Neuron (in vitro differentiated cells): Measurements from ENCODE around the gene KRT81.
"Not testable (repeated sequence)": the region's sequence is repeated elsewhere in the genome, so short reads cannot be mapped to it uniquely, and the experiment has no call there.

Experiments used
- H2AFZ ChIP-seq: one replicate; pipeline ENCODE4 v1.6.1; 2013; ENCODE audit warnings: low read depth, mild to moderate bottlenecking, inconsistent platforms, low read length, moderate library complexity
- H3K27me3 ChIP-seq: one replicate; pipeline ENCODE4 v1.6.1; 2013; ENCODE audit warnings: low read length; ENCODE audit not compliant: insufficient read depth
- H3K36me3 ChIP-seq: one replicate; pipeline ENCODE4 v1.6.1; 2013; ENCODE audit warnings: low read length; ENCODE audit not compliant: insufficient read depth
- H3K4me1 ChIP-seq: one replicate; pipeline ENCODE4 v1.6.1; 2013; ENCODE audit warnings: low read length; ENCODE audit not compliant: insufficient read depth
- H3K4me3 ChIP-seq: 2 replicates; pipeline ENCODE4 v1.5.1; 2013; ENCODE audit warnings: mild to moderate bottlenecking, low read length, moderate library complexity
- H3K9me3 ChIP-seq: one replicate; pipeline ENCODE4 v1.6.1; 2013; ENCODE audit warnings: low read length

The KRT81 gene

DNA sequence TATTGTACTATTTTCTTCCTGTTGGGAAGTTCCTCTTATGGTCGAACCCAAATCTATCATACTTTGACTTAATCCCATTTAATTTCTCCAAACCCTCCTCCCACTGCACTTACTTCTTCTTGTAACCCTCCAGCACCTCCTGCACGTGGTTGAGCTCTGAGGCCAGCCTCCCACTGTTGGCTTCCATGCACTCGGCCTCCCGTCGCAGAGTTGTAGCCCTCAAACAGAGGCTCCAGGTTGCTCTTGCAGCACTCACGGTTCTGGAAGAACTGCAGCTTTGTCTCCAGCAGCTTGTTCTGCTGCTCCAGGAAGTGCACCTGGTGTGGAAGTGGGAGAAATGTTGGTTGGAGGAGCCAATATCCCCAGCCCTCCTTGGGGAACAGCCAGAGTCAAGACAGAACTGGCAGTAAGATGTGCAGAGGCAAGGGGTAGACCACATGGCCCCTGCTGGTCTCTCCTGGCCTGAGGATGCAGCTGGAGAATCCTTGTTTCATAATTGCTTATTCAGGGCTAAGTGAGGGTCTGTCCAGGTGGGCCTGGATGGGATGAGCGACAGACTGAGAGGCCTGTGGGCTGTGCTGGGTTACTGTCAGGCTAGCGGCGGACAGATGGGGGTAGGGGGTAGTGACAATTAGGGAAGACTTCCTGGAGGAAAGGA is 35.3 kb downstream of the KRT81 start:
- H3K27me3 ChIP-seq: peaks cover 29% of the 10 kb centered on the region
- H3K36me3 ChIP-seq: no peaks in the 10 kb centered on the region
- H2AFZ ChIP-seq: no peak overlapping the region
- H3K4me1 ChIP-seq: peaks cover 3% of the 10 kb centered on the region
- H3K9me3 ChIP-seq: no peaks in the 10 kb centered on the region
- H3K4me3 ChIP-seq: no peak overlapping the region

DNA sequence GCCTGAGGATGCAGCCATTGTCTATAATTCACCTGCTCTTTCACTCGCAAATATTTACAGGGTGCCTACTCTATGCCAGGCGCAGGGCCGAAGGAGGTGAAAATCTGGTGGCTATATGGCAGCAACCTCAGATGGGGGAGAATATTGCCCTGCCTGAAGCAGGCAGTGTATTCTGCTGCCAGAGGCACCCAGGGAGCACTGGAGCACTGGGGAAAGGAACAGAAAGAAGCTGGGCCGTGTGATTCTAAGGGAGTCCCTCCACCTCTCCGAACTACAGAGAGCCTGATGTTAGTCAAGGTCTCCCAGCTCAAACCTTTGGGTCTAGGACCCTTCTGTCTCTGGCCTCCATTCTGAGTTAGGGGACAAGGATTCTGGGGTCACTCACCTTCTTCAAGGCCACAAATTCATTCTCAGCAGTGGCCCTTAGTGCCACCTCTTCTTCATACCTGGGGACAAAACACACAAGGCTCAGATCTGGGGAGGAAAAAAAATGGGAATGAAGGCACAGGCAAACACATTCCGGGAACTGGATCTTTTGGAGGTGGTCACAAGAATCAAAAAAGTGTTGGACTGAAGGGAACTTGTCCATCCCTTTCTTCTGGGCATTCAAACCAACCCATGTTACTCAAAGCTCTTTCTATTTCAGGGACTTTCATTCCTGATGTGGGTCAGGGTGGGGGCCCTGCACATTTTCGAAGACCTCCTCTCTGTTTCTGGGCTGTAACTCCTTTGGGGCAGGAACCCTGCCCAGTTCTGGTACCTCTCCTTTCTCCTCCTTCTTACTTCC is 36.2 kb downstream of the KRT81 start:
- H2AFZ ChIP-seq: no peak overlapping the region
- no peaks in the 10 kb centered on the region for H3K36me3 ChIP-seq
- H3K9me3 ChIP-seq: no peaks in the 10 kb centered on the region
- H3K27me3 ChIP-seq: peaks cover 34% of the 10 kb centered on the region
- no peaks in the 10 kb centered on the region for H3K4me1 ChIP-seq
- no peak overlapping the region for H3K4me3 ChIP-seq

DNA sequence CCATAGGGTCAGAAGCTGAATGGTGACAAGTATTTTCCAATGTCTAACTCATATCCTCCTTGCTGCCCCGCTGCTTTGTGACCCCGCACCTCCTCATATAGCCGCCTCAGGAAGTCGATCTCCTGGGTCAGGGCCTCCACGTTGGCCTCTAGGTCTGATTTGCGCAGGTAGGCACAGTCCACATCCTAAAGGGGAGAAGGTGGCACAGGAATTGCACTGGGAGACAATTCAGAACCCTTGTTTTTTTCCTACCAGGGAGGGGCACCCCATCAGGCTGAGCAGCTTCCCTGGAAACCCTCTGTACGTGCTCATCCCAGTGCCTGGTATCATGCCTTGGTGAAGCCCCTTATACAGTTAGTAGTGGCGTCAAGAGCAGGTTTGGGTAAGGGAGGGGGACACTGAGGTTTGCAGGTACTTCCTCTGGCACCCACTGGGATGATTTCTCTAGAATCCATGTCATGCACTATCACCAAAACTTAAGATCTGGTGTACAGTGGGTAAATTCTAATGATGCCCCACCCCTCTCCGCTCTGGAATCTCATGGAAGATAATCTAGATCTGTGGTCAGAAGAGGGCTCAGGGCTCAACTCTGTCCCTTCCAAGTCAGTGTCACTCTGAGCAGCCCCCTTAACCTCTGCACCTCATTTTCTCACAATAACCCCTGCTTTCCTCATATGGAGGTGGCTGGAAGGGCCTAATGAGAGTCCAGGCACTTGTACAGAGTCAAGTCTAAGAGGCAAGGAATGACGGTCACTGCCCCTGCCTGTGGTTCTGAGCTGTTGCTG is 37.0 kb downstream of the KRT81 start:
- Histone ChIP-seq H3K4me3 (no peak overlapping the region), H2AFZ (no peak overlapping the region), H3K36me3 (no peaks in the 10 kb centered on the region), H3K27me3 (peaks cover 37% of the 10 kb centered on the region), H3K4me1 (no peaks in the 10 kb centered on the region), H3K9me3 (no peaks in the 10 kb centered on the region)

DNA sequence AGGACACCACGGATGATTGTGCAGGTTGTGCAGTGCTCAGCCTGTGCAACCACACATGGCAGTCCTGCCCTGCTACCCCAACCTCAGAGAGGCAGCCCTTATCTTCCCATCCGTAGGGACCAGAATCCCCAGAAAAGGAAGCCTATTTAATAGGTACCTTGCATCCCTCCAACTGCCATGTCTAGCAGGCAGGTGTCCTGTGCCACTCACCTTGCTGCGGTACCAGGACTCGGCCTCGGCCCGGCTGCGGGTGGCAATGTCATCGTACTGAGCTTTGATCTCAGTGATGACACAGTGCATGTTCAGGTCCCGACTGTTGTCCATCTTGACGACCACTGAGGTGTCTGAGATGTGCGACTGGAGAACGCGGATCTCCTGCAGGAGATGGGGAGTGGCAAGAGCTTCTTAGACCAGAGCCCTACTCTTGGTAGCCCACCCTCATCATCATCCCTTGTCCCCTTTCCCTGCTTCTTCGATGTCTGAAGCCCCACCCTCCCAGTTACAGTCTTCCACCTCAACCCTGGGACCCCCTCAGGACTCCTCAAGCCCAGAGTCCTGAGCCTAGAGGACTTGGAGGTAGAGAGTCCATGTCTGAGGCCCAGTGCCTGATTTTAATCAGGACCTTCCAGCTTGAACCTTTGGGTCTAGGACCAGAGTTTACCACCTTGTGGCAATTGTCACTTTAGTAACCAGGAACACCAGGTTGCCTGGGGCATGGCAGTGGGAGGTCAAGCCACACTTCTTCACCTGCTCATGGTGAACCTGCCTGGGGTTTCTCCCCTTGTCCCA is 37.7 kb downstream of the KRT81 start:
- no peaks in the 10 kb centered on the region for H3K9me3 ChIP-seq
- H3K4me3 ChIP-seq: no peak overlapping the region
- H3K4me1 ChIP-seq: no peaks in the 10 kb centered on the region
- H3K36me3 ChIP-seq: no peaks in the 10 kb centered on the region
- no peak overlapping the region for H2AFZ ChIP-seq
- peaks cover 34% of the 10 kb centered on the region for H3K27me3 ChIP-seq

DNA sequence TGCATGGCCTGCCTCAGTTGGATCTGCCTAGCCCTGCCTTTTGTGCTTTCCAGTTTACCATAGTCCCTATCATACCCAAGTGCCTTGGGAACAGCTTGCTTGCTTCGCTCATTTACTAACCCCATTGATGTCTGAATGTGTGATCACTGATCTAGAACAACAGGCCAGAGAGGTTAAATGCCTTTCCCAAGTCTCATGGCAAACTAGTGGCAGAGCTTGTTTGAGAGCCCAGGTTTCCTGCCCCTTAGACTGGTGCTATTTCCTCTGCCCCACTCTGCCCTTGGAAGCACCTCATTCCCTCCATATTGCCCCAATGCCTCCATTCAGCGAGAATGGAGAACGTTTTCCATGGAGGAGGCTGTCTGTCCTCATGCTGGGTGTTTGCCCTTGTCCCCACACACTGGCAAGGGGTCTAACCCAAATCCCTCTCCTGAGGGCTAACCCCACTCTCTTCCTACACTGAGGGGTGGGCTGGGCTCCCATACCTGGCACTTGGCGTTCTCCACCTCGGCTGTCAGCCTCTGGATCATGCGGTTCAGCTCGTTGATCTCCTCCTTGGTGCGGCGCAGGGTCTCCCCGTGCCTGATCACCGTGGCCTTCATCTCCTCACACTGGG is 38.5 kb downstream of the KRT81 start:
- Histone ChIP-seq H3K36me3 (no peaks in the 10 kb centered on the region), H3K4me1 (no peaks in the 10 kb centered on the region), H2AFZ (no peak overlapping the region), H3K27me3 (peaks cover 33% of the 10 kb centered on the region), H3K9me3 (no peaks in the 10 kb centered on the region), H3K4me3 (no peak overlapping the region)

DNA sequence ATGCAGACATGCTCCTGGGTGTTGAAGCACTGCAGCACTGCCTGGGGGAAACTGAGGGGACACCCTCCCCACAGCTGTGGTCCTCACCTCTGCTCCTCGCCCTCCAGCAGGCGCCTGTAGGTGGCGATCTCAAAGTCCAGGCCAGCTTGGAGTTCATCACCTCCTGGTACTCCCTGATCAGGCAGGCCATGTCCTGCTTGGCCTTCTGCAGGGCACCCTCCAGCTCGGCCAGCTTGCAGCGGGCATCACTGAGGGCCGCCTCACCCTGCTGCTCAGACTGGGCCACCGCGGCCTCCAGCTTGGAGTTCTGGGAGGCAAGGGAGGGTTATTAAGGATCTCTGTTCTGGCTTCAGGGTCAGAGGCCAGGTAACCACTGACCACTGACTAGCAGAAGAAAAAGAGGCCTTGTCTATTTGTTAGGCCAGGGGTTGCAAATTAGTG is 39.1 kb downstream of the KRT81 start:
- H3K27me3 ChIP-seq: peaks cover 29% of the 10 kb centered on the region

DNA sequence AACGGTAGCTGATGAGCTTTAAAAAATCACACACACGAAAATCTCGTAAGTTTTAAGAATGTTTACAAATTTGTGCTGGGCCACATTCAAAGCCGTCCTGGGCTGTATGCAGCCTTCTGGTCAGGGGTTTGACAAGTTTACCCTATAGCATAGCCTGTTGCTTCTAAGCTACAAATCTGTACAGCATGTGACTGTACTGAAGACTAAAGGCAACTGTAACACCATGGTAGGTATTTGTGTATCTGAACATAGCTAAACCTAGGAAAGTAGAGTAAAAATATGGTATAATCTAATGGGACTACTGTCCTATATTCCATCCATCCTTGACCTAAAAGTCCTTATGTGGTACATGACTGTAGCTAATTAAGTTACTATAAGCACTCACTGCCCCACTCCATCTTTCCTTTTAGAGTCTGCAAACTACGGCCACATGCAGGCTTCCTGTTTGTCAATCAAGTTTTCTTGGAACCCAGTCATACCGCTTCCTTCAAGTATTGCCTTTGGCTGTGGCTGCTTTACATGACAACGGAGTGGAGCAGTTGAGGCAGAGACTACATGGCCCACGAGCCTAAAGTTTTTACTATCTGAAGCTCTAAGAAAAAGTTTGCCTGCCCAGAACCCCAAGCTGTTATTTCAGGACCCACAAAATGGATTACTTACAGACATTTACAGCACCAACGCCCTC is 39.8 kb downstream of the KRT81 start:
- Histone ChIP-seq H3K36me3 (no peaks in the 10 kb centered on the region), H3K4me3 (no peak overlapping the region), H3K27me3 (peaks cover 24% of the 10 kb centered on the region), H2AFZ (no peak overlapping the region), H3K4me1 (no peaks in the 10 kb centered on the region), H3K9me3 (no peaks in the 10 kb centered on the region)

More for the DNA sequence above, 39.1 kb downstream of the KRT81 start:
- H3K9me3 ChIP-seq, H3K4me3 ChIP-seq, H2AFZ ChIP-seq, H3K4me1 ChIP-seq, H3K36me3 ChIP-seq: not testable (repeated sequence)

DNA sequence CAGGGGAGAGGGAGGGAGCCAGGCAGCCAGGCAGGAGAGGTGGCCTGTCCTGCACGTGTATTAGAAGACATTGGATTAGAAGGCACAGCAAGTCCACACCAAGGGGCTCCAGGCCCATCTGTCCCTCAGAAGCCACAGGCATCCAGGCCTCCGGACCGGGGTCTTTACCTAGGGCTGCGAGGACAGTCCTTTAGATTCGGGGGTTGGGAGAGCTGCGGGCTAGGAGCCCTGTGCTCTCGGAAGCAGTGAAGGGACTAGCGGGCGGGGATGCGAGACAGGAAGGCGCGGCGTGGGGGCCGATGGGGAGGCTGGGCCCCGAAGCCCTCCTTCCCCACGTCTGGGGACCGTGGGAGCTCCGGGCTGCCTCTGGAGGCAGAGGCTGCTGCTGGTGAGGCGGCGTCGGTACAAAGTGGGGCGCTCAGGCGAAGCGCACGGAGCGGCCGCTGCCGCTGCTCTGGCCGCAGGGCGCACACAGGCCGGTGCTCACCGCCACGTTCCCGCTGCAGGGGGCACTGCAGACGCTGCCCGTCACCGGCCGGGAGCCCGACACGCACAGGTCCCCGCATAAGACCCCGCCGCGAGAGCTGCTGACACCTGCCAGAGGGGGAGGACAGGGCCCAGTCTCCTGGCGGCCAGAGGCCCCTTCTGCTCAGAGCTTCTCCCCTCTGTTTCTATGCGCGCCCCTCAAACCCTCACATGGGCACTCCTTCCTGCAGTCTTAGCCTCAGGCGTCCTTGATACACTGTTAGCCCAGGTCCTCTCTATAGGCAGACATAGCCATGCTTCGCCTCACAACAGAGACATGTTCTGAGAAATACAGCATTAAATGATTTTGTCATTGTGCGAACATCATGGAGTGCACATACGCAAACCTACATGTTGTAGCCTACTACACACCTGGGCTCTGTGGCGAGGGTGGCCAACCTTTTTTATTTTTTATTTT is 41.0 kb downstream of the KRT81 start:
- H2AFZ ChIP-seq: no peak overlapping the region
- no peaks in the 10 kb centered on the region for H3K4me1 ChIP-seq
- peaks cover 24% of the 10 kb centered on the region for H3K27me3 ChIP-seq
- no peaks in the 10 kb centered on the region for H3K36me3 ChIP-seq
- no peaks in the 10 kb centered on the region for H3K9me3 ChIP-seq
- no peak overlapping the region for H3K4me3 ChIP-seq

DNA sequence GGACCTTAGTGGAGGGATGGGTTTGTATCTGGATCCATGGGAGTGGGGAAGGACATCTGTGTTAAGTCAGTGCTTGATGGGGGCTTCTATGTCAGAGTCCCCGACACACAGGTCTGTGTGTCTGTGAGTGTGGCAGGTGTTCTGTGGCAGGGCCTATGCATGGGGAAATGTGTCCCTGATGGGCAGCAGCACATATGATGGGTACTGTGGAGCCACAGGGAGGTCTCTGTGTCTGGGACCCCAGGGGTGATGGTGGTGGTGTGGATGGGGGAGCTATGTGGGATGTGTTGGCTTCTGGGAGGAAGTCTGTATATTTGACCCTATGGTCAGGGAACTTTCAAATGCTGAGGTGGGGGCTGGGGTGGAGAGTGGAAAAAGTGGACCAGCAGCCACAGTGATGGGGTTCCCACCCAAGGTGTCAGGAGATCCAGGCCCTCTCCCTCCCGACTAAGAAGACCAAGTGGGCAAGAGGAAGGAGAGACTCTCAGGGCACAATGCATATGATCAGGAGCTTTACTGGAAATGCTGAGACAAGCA is 41.8 kb downstream of the KRT81 start:
- H3K27me3 ChIP-seq: peaks cover 24% of the 10 kb centered on the region
- no peak overlapping the region for H2AFZ ChIP-seq
- no peak overlapping the region for H3K4me3 ChIP-seq
- H3K9me3 ChIP-seq: no peaks in the 10 kb centered on the region
- H3K36me3 ChIP-seq: no peaks in the 10 kb centered on the region
- no peaks in the 10 kb centered on the region for H3K4me1 ChIP-seq

DNA sequence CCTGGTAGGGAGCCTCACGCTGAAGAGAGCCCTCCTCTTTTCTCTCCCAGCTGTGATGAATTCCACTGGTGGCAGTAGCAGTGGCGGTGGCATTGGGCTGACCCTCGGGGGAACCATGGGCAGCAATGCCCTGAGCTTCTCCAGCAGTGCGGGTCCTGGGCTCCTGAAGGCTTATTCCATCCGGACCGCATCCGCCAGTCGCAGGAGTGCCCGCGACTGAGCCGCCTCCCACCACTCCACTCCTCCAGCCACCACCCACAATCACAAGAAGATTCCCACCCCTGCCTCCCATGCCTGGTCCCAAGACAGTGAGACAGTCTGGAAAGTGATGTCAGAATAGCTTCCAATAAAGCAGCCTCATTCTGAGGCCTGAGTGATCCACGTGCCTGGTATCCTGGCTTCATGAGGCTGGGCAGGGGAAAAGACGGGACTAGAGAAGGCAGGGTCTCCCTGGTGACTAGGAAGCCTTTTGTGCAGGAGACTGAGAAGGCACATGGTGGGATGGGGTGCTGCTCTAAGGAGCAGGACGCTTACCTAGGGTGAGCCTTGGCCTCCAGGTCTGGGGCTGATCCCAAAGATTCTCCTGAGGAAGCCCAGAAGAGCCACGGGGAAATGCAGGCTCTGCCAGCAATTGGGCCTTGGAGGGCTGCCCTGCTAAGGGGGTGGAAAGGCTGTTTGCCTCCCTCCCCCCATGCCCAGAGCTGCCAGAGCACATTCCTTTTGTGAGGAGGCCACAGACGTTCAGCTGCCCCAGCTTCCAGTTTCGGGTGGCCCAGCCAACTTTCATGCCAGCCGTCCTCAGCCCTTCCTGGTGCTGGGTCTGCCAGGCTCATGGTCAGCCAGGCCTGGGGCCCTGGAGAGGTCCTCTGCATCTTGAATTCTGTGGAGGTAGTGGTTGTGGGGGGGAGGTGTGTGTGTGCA is 42.5 kb downstream of the KRT81 start:
- Histone ChIP-seq H3K9me3 (no peaks in the 10 kb centered on the region), H3K4me1 (no peaks in the 10 kb centered on the region), H3K4me3 (no peak overlapping the region), H3K36me3 (no peaks in the 10 kb centered on the region), H3K27me3 (peaks cover 24% of the 10 kb centered on the region), H2AFZ (no peak overlapping the region)
